Measurements from ENCODE around the gene NCAM2.

NCAM2 gene

DNA sequence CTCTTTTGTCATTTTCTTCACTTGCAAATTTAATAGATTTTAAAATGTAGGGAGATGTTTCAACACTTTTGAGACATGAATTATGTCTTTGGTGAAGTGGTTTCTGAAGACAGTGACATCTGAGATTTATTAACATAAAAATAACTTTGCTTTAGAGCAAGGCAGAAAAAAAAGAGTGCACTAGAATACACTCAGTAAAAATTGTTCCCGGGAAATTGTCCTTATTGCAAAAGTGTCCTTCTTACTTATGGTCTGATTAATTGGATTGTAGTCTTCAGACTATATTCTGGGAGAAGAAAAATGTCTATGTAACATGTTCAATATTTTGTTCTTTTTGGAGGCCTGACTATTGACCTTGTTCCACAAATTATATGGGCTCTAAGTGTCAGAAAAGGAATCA is 468.5 kb downstream of the NCAM2 start:
- no peak for DNase-seq

DNA sequence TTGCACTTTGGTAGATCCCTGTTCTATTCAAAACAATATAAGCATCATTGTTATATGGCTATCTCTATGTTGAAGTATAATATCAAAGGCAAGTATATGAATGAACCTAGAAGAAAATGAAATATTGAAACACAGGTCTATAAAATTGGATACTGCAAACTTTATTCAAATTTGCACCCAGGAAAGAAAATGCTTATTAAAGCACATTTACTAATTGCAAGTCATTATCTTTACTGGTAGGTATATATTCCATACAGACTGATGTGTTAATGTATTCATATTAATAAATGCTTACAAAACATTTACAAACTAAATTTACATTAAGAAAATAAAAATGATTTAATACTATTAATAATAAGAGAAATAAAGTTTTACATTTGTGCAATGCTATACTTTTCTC is 469.8 kb downstream of the NCAM2 start:
- DNase-seq, result no peak

DNA sequence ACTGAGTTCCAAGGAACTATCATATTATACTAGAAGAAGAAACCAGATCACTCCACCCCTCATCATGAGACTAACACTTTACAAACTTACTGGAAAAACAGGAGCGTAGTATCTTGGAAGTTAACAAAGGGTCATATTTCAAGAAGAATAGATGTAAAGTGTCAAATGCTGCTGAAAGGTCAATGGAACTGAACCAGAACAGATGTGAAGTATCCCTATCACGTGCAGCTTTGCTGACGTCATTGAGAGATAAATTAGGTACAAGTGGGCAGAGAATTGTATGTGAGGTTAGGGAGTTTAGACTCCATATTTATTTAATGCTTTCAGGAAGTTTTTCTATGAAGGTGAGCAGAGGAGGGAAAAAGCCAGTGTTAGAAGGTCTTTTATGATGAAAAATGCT is 483.0 kb downstream of the NCAM2 start:
- DNase-seq, result no peak

DNA sequence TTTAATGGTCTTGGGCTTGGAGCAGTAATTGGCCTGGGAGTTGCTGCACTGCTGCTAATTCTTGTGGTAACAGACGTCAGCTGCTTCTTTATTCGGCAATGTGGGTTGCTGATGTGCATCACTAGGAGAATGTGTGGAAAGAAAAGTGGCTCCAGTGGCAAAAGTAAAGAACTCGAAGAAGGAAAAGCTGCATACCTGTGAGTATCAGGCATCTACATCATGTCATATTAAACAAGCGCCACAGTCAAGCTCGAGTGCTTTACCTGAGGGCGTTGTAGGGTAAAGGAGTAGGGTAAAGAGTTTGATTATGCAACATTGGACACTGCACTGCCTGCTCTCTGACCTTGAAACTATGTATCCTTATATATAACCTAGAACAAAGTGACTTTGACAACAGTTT is 510.6 kb downstream of the NCAM2 start:
- DNase-seq, result no peak

DNA sequence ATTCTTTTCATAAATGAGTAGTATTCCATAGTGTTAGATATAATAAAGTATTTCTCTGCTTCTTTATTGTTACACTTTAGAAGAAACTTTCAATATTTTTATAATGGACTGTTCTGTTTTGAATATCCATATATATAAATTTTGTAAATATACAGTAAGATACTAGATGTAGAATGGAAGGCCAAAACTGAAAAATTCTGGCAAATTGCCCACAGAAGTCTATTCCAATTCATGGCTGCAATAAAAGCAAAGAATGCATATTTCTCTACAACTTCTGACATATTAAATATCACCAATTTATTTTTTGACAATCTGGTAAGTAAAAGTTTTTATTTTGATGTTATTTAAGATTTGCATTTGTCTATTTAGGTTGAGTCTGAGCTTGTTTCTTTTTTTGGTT is 532.5 kb downstream of the NCAM2 start:
- no peak for DNase-seq

DNA sequence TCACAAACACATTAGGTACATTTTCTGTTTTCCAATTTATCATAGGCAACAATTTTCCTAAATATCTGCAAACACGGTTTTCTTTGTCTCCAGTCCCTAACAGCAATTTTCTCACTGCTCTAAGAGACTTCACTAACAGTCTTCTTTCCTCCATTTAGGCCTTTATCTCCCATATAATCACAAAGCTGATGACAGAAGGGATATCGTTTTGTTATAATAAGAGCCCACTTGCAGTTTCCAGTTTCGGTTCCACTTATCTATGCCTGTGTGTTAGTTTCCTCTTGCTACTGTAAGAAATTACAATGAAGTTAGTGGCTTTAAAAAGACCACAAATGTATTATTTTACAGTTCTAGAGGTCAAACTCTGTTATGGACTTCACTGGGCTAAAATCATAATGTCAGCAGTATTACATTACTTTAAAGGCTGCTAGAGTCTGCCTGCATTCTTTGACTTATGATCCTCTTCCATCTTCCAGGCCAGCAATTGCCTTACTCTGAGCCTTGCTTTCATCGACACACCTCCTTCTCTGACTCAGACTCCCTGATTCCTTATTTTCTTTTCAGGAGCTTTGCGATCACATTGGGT is 549.3 kb downstream of the NCAM2 start:
- DNase-seq, result no peak

DNA sequence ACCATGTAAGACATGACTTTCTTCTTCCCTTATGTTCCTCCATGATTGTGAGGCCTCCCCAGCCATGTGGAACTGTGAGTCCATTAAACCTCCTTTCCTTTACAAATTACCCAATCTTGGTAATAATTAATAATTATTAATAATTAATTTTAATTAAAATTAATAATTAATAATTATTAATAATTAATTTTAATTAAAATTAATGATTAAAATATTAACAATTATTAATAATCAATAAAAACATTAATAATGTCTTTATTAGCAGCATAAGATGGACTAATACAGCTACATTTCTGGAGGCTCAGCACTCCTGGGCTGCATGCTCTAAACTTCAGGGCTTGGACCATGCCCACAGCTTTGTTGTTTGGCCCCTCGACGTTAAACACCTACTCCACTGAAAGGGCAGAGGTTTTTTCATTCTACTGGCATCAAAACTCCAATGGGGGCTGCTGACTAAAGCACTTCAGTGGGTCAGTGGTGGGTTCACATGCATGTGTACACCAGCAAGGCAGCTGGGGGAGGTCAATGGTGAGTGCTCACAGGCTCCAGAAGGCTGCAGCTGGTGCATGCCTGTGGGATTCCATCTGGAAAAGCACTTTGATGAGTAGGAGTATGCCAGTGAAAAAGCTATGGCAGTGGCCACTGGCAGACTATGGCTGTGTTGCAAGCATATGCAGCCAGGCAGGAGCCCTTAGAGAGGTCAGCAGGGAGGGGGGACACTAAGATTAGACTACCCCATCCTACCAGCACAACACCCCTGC is 561.3 kb downstream of the NCAM2 start:
- DNase-seq, result no peak

All from NCI-H510A (cell line).